Measurements from ENCODE around the gene ZNF460. TPM values are rescaled to one million over a fixed set of nuclear protein-coding genes. Genes with fewer than 3 reads are reported as not detected.
"Not testable (repeated sequence)": the region's sequence is repeated elsewhere in the genome, so short reads cannot be mapped to it uniquely, and the experiment has no call there.

Gene ZNF460
- total RNA-seq, 1 experiment from 2014 or later = 43.1 TPM

- peaks cover 0 to 12% of the 10 kb centered on the region in 2 experiments; a peak in 1 of 4 replicates for H3K36me3 ChIP-seq (ENCODE audit: control insufficient read depth in 1 of 2, insufficient read depth in 2 of 2, low read length in 2 of 2)
- intact Hi-C loops (cut with micrococcal nuclease) = loop anchor here (5.0 kb wide), 1 partner anchor 176 kb away; no protein-coding TSS in a partner anchor
- H3K4me1 ChIP-seq (ENCODE audit: control insufficient read depth in 1 of 2, insufficient read depth in 2 of 2, low read length in 2 of 2) = peaks cover 9 to 23% of the 10 kb centered on the region in 2 experiments
- CTCF ChIA-PET; H3K4me3 ChIP-seq (replicated peaks in 1 of 2; ENCODE audit: low read depth in 1 of 2, low read length in 2 of 2); RAD21 ChIA-PET (ENCODE audit: low non-redundant PET in 1 of 2, low total read pairs in 2 of 2, uncharacterized antibody in 2 of 2, unreplicated experiment in 2 of 2); DNase-seq (ENCODE audit: low read depth, low spot score); H3K9me3 ChIP-seq (ENCODE audit: control insufficient read depth in 1 of 2, insufficient read depth in 1 of 2, low read depth in 1 of 2, low read length in 2 of 2); H2AFZ ChIP-seq (ENCODE audit: low read depth, low read length, poor library complexity, severe bottlenecking); H3K27me3 ChIP-seq (ENCODE audit: insufficient read depth, low read length); H3K9ac ChIP-seq (ENCODE audit: low read length); BruUV-seq (replicated peaks); H4K20me1 ChIP-seq (ENCODE audit: insufficient read depth); ATAC-seq; POLR2A ChIA-PET; H3K9me2 ChIP-seq (ENCODE audit: insufficient read depth): not testable (repeated sequence)
- H3K27ac ChIP-seq (ENCODE audit: low read depth, low read length) = peak overlapping the region; percentile 93; the same call in 1 of the 2 replicates
- H3K79me2 ChIP-seq (ENCODE audit: insufficient read depth, low read length) = peaks cover 40% of the 10 kb centered on the region
- H3K4me2 ChIP-seq (ENCODE audit: low read length) = peak overlapping the region; percentile 99; the same call in 1 of the 2 replicates
These were observed 1.8 kb upstream of the ZNF460 start for GRCh38 chr19:57278481-57278880.

DNA sequence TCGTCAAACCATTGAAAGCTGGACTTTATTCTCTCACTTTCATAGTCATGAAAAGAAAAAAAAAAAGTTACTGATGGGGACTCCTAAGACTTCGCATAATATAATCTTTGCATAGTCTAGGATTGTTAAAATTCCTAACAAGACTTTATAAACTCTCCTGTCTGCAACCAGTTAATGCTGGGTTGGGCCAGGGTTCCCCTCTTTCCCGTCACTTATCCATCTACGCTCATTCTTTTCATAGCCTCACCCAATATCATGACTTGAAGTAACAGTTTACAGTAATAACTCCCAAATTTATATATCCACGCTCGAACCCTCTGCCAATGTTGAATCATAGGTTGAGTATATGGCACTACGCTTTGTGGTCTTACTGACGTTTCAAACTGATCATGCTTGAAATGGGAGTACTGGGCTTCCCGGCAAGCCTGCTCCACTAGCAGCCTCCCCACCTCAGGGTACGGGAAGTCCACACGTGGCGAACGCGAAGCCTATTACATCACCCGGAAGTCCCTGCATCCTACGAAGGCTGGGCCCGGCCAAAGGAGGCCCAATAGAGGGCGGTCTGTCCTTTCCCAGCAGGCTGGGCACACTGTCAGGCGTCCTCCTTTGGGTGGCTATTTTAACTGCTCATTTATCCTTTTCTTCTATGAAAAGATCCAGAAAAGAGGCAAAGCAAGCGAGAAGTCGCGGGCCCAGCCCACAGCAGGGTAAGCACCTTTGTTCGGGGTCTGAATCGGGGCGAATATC, 694 bp upstream of the ZNF460 start:
- no peak overlapping the region for H2AFZ ChIP-seq (ENCODE audit: low read depth, low read length, poor library complexity, severe bottlenecking)
- H3K9me3 ChIP-seq (ENCODE audit: control insufficient read depth in 1 of 2, insufficient read depth in 1 of 2, low read depth in 1 of 2, low read length in 2 of 2) = no peaks in the 10 kb centered on the region
- H3K9ac ChIP-seq (ENCODE audit: low read length) = peak overlapping the region; percentile 95
- ATAC-seq = peak; percentile 90
- peaks cover 9 to 23% of the 10 kb centered on the region in 2 experiments for H3K4me1 ChIP-seq (ENCODE audit: control insufficient read depth in 1 of 2, insufficient read depth in 2 of 2, low read length in 2 of 2)
- H4K20me1 ChIP-seq (ENCODE audit: insufficient read depth) = no peaks in the 10 kb centered on the region
- RAD21 ChIA-PET (ENCODE audit: low non-redundant PET in 1 of 2, low total read pairs in 2 of 2, uncharacterized antibody in 2 of 2, unreplicated experiment in 2 of 2) = no interaction called here
- CTCF ChIA-PET = no interaction called here
- intact Hi-C loops (cut with micrococcal nuclease) = loop anchor here (1.0 to 5.0 kb wide), 3 partner anchors 39 to 177 kb away; partner anchors contain the start of genes ZNF543 and ZNF805
- no peaks in the 10 kb centered on the region for H3K27me3 ChIP-seq (ENCODE audit: insufficient read depth, low read length)
- H3K9me2 ChIP-seq (ENCODE audit: insufficient read depth) = no peaks in the 10 kb centered on the region
- DNase-seq (ENCODE audit: low read depth, low spot score) = peak; percentile 92
- POLR2A ChIA-PET = no interaction called here
- peak overlapping the region; percentile 93 for H3K27ac ChIP-seq (ENCODE audit: low read depth, low read length)
- peak overlapping the region; percentile 99 for H3K4me2 ChIP-seq (ENCODE audit: low read length)
- H3K4me3 ChIP-seq (replicated peaks in 1 of 2; ENCODE audit: low read depth in 1 of 2, low read length in 2 of 2) = peak overlapping the region; percentile 99
- H3K79me2 ChIP-seq (ENCODE audit: insufficient read depth, low read length) = peaks cover 51% of the 10 kb centered on the region
- peaks cover 4 to 21% of the 10 kb centered on the region in 2 experiments; a peak in 3 of 4 replicates for H3K36me3 ChIP-seq (ENCODE audit: control insufficient read depth in 1 of 2, insufficient read depth in 2 of 2, low read length in 2 of 2)
- BruUV-seq (replicated peaks) = TSS peak; percentile 83
- peak; percentile 74 for TF ChIP-seq SIN3A (IDR thresholded peaks at IDR 0.05; ENCODE audit: low read depth)
- TF ChIP-seq, protein P1, sequence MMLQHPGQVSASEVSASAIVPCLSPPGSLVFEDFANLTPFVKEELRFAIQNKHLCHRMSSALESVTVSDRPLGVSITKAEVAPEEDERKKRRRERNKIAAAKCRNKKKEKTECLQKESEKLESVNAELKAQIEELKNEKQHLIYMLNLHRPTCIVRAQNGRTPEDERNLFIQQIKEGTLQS (IDR thresholded peaks at IDR 0.05) = 0 out of 2 replicates have a peak, but pooled peaks have one; percentile 40
- TF ChIP-seq ZFX (IDR thresholded peaks at IDR 0.05) = no peak
- TF ChIP-seq YY1 (IDR thresholded peaks at IDR 0.05; ENCODE audit: extremely low read depth, insufficient replicate concordance, low read depth, low read length) = peak; percentile 54
- 0 out of 2 replicates have a peak, but pooled peaks have one; percentile 25 for TF ChIP-seq JUND (IDR thresholded peaks at IDR 0.05)
- 0 out of 2 replicates have a peak, but pooled peaks have one; percentile 33 for TF ChIP-seq SP1 (IDR thresholded peaks at IDR 0.05; ENCODE audit: low read depth)
- peak; percentile 84 for TF ChIP-seq POLR2A (IDR thresholded peaks at IDR 0.05; ENCODE audit: borderline replicate concordance, extremely low read depth, insufficient read depth, insufficient read length)
- peak in 2 of 3 experiments; percentile 26 to 29; a peak in 2 of 6 replicates for TF ChIP-seq CTCF (IDR thresholded peaks at IDR 0.05 in 2 of 3, conservative IDR thresholded peaks at IDR 0.05 in 1 of 3; ENCODE audit: borderline replicate concordance in 1 of 3, insufficient read depth in 1 of 3, low read depth in 2 of 3, low read length in 2 of 3)
- peak; percentile 90 for TF ChIP-seq ELF1 (IDR thresholded peaks at IDR 0.05; ENCODE audit: borderline replicate concordance, low read depth)
- no peak for TF ChIP-seq ZNF274 (IDR thresholded peaks at IDR 0.05; ENCODE audit: low read depth, low read length)
- TF ChIP-seq RAD21 (IDR thresholded peaks at IDR 0.05; ENCODE audit: low read depth) = peak; percentile 58
- peak; percentile 49 for TF ChIP-seq CBX3 (IDR thresholded peaks at IDR 0.05; ENCODE audit: low read depth)
- no peak for TF ChIP-seq EZH2phosphoT487 (IDR thresholded peaks at IDR 0.05; ENCODE audit: borderline replicate concordance)
- TF ChIP-seq CEBPB (IDR thresholded peaks at IDR 0.05; ENCODE audit: low read depth) = peak; percentile 83
- peak; percentile 82; the same call in 1 of the 2 replicates for TF ChIP-seq POLR2AphosphoS5 (IDR thresholded peaks at IDR 0.05; ENCODE audit: low read depth, low read length)

Data from HCT116 (cell line).